HG03571 (cell line): ENCODE results near the gene NFE2L1.

Experiments used
- ATAC-seq: cut with Tn5 transposase; IDR thresholded peaks from one replicate; pipeline ENCODE4 v1.9.1; 2021; ENCODE audit not compliant: unreplicated experiment

NFE2L1 gene

GRCh38 chr17:48107137-48108055 lies 59.2 kb downstream of the NFE2L1 start, which contains the start of gene SNX11:
TSS of gene SNX11 (plus strand) at chr17:48107766. CDS start at chr17:48112044, 4,278 bp downstream.
- ATAC-seq: peak; percentile 73

GRCh38 chr17:48110761-48111160 lies 62.6 kb downstream of the NFE2L1 start:
- no peak for ATAC-seq
